NCI-H1930 (cell line): Measurements from ENCODE around the gene CYP2F1.
"Not testable (repeated sequence)": the region's sequence is repeated elsewhere in the genome, so short reads cannot be mapped to it uniquely, and the experiment has no call there.

Experiments used
- DNase-seq, 2 experiments: peaks; one replicate each; lab custom pipeline; 2025; lab: John Stamatoyannopoulos, UW

CYP2F1 gene

GRCh38 chr19:41127362-41127761 is 13.1 kb downstream of the CYP2F1 start:
- not testable (repeated sequence) for DNase-seq

GRCh38 chr19:41127801-41128300 is 13.6 kb downstream of the CYP2F1 start:
- peak; percentile 7 to 29 for DNase-seq

- DNase-seq = no peak
Observed at GRCh38 chr19:41128692-41129091, 14.5 kb downstream of the CYP2F1 start.

GRCh38 chr19:41131186-41131585 is 17.0 kb downstream of the CYP2F1 start:
- DNase-seq = no peak

GRCh38 chr19:41133260-41133659 is 19.0 kb downstream of the CYP2F1 start:
- no peak for DNase-seq

GRCh38 chr19:41134616-41135015 is 20.4 kb downstream of the CYP2F1 start:
- DNase-seq = no peak

GRCh38 chr19:41135390-41136384 is 21.5 kb downstream of the CYP2F1 start:
- DNase-seq = not testable (repeated sequence)

GRCh38 chr19:41136636-41137455 is 22.6 kb downstream of the CYP2F1 start:
- DNase-seq = no peak

GRCh38 chr19:41144403-41144802 is 30.2 kb downstream of the CYP2F1 start:
- DNase-seq = peak in 1 of 2 experiments; percentile 58

- no peak for DNase-seq
Observed at GRCh38 chr19:41149831-41150230, 35.6 kb downstream of the CYP2F1 start.

GRCh38 chr19:41150986-41151385 is 36.8 kb downstream of the CYP2F1 start:
- not testable (repeated sequence) for DNase-seq

- no peak for DNase-seq
Observed at GRCh38 chr19:41154060-41154459, 39.8 kb downstream of the CYP2F1 start.

- no peak for DNase-seq
Observed at GRCh38 chr19:41156207-41156606, 42.0 kb downstream of the CYP2F1 start.

- DNase-seq = no peak
Observed at GRCh38 chr19:41159881-41160280, 45.6 kb downstream of the CYP2F1 start.

- DNase-seq = peak in 1 of 2 experiments; percentile 75
Observed at GRCh38 chr19:41161903-41162302, 47.7 kb downstream of the CYP2F1 start.

- DNase-seq = no peak
Observed at GRCh38 chr19:41166944-41167804, 52.9 kb downstream of the CYP2F1 start.

- no peak for DNase-seq
Observed at GRCh38 chr19:41172297-41173164, 58.3 kb downstream of the CYP2F1 start.

GRCh38 chr19:41174297-41174928 is 60.2 kb downstream of the CYP2F1 start:
- DNase-seq = no peak

GRCh38 chr19:41175801-41176777 is 61.9 kb downstream of the CYP2F1 start:
- no peak for DNase-seq
